ENCODE measurements around the gene SDR9C7. TPM values are rescaled to one million over a fixed set of nuclear protein-coding genes. Genes with fewer than 3 reads are reported as not detected.
"Not testable (repeated sequence)": the region's sequence is repeated elsewhere in the genome, so short reads cannot be mapped to it uniquely, and the experiment has no call there.

The SDR9C7 gene
- polyA plus RNA-seq, 1 donor = 0.03 TPM

DNA sequence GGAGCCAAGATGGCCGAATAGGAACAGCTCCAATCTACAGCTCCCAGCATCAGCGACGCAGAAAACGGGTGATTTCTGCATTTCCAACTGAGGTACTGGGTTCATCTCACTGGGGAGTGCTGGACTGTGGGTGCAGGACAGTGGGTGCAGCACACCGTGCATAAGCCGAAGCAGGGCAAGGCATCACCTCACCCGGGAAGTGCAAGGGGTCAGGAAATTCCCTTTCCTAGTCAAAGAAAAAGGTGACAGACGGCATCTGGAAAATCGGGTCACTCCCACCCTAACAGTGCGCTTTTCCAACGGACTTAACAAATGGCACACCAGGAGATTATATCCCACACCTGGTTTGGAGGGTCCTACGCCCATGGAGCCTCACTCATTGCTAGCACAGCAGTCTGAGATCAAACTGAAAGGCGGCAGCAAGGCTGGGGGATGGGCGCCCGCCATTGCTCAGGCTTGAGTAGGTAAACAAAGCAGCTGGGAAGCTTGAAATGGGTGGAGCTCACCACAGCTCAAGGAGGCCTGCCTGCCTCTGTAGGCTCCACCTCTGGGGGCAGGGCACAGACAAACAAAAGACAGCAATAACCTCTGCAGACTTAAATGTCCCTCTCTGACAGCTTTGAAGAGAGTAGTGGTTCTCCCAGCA lies 31.9 kb upstream of the SDR9C7 start:
- not testable (repeated sequence) for H3K4me1 ChIP-seq (ENCODE audit: control insufficient read depth, insufficient read depth, low read length); H3K27ac ChIP-seq (ENCODE audit: low read length); DNase-seq; H3K36me3 ChIP-seq (ENCODE audit: control insufficient read depth, insufficient read depth, low read length); H3K27me3 ChIP-seq (ENCODE audit: control insufficient read depth, insufficient read depth, low read length); H3K4me3 ChIP-seq (ENCODE audit: low read length); H3K9me3 ChIP-seq (ENCODE audit: control insufficient read depth, low read depth, low read length)
- WGBS (ENCODE audit: insufficient coverage, low lambda C conversion rate) = no CpG with 5 or more reads among the region's 15 CpGs

DNA sequence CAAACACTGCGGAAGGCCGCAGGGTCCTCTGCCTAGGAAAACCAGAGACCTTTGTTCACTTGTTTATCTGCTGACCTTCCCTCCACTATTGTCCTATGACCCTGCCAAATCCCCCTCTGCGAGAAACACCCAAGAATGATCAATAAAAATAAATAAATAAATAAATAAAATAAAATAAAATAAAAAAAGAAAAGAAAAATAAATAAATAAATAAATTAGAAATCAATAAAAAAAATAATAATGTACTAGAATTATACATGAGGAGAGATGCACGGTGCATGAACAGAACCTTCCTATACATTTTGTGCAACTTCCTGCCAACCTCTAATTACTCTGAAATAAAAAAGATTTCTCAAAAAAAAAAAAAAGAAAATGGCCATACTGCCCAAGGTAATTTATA lies 30.9 kb upstream of the SDR9C7 start:
- H3K27me3 ChIP-seq (ENCODE audit: control insufficient read depth, insufficient read depth, low read length); H3K27ac ChIP-seq (ENCODE audit: low read length); H3K9me3 ChIP-seq (ENCODE audit: control insufficient read depth, low read depth, low read length); DNase-seq; H3K4me3 ChIP-seq (ENCODE audit: low read length); H3K4me1 ChIP-seq (ENCODE audit: control insufficient read depth, insufficient read depth, low read length); H3K36me3 ChIP-seq (ENCODE audit: control insufficient read depth, insufficient read depth, low read length): not testable (repeated sequence)
- WGBS (ENCODE audit: insufficient coverage, low lambda C conversion rate) = no CpG with 5 or more reads among the region's 4 CpGs

GRCh38 chr12:56963557-56963956 lies 29.3 kb upstream of the SDR9C7 start:
- not testable (repeated sequence) for DNase-seq; H3K36me3 ChIP-seq (ENCODE audit: control insufficient read depth, insufficient read depth, low read length); H3K27ac ChIP-seq (ENCODE audit: low read length); H3K4me1 ChIP-seq (ENCODE audit: control insufficient read depth, insufficient read depth, low read length); H3K27me3 ChIP-seq (ENCODE audit: control insufficient read depth, insufficient read depth, low read length); H3K4me3 ChIP-seq (ENCODE audit: low read length); H3K9me3 ChIP-seq (ENCODE audit: control insufficient read depth, low read depth, low read length)
- WGBS (ENCODE audit: insufficient coverage, low lambda C conversion rate) = no CpG with 5 or more reads among the region's 27 CpGs

GRCh38 chr12:56962247-56962646 lies 28.0 kb upstream of the SDR9C7 start:
- WGBS (ENCODE audit: insufficient coverage, low lambda C conversion rate) = no CpG with 5 or more reads among the region's 4 CpGs
- not testable (repeated sequence) for H3K9me3 ChIP-seq (ENCODE audit: control insufficient read depth, low read depth, low read length); H3K4me3 ChIP-seq (ENCODE audit: low read length); H3K36me3 ChIP-seq (ENCODE audit: control insufficient read depth, insufficient read depth, low read length); DNase-seq; H3K27me3 ChIP-seq (ENCODE audit: control insufficient read depth, insufficient read depth, low read length); H3K27ac ChIP-seq (ENCODE audit: low read length); H3K4me1 ChIP-seq (ENCODE audit: control insufficient read depth, insufficient read depth, low read length)

DNA sequence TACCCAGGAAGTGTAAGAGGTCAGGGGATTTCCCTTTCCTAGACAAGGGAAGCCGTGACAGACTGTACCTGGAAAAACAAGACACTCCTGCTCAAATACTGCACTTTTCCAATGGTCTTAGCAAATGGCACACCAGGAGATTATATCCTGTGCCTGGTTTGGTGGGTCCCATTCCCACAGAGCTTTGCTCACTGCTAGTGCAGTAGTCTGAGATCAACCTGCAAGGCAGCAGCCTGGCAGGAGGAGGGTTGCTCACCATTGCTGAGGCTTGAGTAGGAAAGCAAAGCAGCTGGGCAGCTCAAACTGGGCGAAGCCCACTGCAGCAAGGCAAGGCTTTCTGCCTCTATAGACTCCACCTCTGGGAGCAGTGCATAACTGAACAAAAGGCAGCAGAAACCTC lies 24.2 kb upstream of the SDR9C7 start:
- H3K27me3 ChIP-seq (ENCODE audit: control insufficient read depth, insufficient read depth, low read length) = no peaks in the 10 kb centered on the region
- peaks cover 10% of the 10 kb centered on the region for H3K9me3 ChIP-seq (ENCODE audit: control insufficient read depth, low read depth, low read length)
- H3K4me1 ChIP-seq (ENCODE audit: control insufficient read depth, insufficient read depth, low read length) = peaks cover 13% of the 10 kb centered on the region
- DNase-seq = no peak
- H3K4me3 ChIP-seq (ENCODE audit: low read length) = no peak overlapping the region
- no peak overlapping the region for H3K27ac ChIP-seq (ENCODE audit: low read length)
- no CpG with 5 or more reads among the region's 2 CpGs for whole genome bisulfite sequencing (ENCODE audit: insufficient coverage, low lambda C conversion rate)
- no peaks in the 10 kb centered on the region for H3K36me3 ChIP-seq (ENCODE audit: control insufficient read depth, insufficient read depth, low read length)

- WGBS (ENCODE audit: insufficient coverage, low lambda C conversion rate) = no CpG with 5 or more reads among the region's 10 CpGs
- Histone ChIP-seq H3K9me3 (ENCODE audit: control insufficient read depth, low read depth, low read length) (peaks cover 6% of the 10 kb centered on the region), H3K4me1 (ENCODE audit: control insufficient read depth, insufficient read depth, low read length) (peaks cover 13% of the 10 kb centered on the region), H3K27ac (ENCODE audit: low read length) (no peak within 1 kb of the TSS), H3K36me3 (ENCODE audit: control insufficient read depth, insufficient read depth, low read length) (no peaks in the 10 kb centered on the region), H3K27me3 (ENCODE audit: control insufficient read depth, insufficient read depth, low read length) (no peaks in the 10 kb centered on the region), H3K4me3 (ENCODE audit: low read length) (no peak within 1 kb of the TSS)
- peak; percentile 18 to 69 for DNase-seq
Measured at GRCh38 chr12:56957229-56958052, 23.2 kb upstream of the SDR9C7 start, which contains the start of gene RDH16. TSS of gene RDH16 (minus strand) at chr12:56957608. CDS start at chr12:56957462, 146 bp downstream.

DNA sequence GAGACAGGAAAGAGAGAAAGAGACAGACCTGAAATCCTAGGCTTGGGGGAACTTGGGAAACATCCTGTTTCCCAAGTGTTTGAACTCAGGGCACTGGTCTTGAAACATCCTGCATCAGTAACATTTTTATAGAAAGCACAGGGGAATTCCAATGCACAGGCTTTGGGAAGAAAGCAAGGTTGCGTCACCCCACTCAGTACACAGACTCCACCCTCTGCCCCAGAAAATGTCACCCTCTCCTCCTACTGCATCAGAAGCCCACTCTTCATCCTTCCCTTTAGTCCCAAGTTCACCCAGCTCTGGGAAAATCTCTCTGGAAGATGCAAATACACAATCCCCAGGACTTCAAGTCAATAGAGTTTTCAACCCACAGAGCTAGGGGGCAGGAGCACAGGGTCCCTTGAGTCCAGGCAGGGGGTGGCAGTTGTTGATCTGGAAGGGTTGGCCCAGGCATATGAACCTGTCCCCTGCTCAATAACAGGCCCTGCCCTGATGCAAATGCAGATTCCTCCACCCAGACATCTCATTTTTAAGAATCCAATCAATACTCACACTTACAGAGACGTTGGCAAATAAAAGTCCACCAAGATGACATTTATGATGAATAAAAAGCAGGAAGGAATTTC lies 21.5 kb upstream of the SDR9C7 start:
- Histone ChIP-seq H3K36me3 (ENCODE audit: control insufficient read depth, insufficient read depth, low read length) (no peaks in the 10 kb centered on the region), H3K4me1 (ENCODE audit: control insufficient read depth, insufficient read depth, low read length) (peaks cover 13% of the 10 kb centered on the region), H3K27ac (ENCODE audit: low read length) (no peak overlapping the region), H3K9me3 (ENCODE audit: control insufficient read depth, low read depth, low read length) (peaks cover 6% of the 10 kb centered on the region), H3K4me3 (ENCODE audit: low read length) (no peak overlapping the region), H3K27me3 (ENCODE audit: control insufficient read depth, insufficient read depth, low read length) (no peaks in the 10 kb centered on the region)
- no CpG with 5 or more reads among the region's 2 CpGs for WGBS (ENCODE audit: insufficient coverage, low lambda C conversion rate)
- no peak for DNase-seq

- Histone ChIP-seq H3K36me3 (ENCODE audit: control insufficient read depth, insufficient read depth, low read length) (no peaks in the 10 kb centered on the region), H3K4me1 (ENCODE audit: control insufficient read depth, insufficient read depth, low read length) (peaks cover 13% of the 10 kb centered on the region), H3K27ac (ENCODE audit: low read length) (no peak overlapping the region), H3K9me3 (ENCODE audit: control insufficient read depth, low read depth, low read length) (peaks cover 6% of the 10 kb centered on the region), H3K4me3 (ENCODE audit: low read length) (no peak overlapping the region), H3K27me3 (ENCODE audit: control insufficient read depth, insufficient read depth, low read length) (no peaks in the 10 kb centered on the region)
- DNase-seq = no peak
- no CpG with 5 or more reads among the region's 6 CpGs for WGBS (ENCODE audit: insufficient coverage, low lambda C conversion rate)
Measured at GRCh38 chr12:56954958-56955355, 20.7 kb upstream of the SDR9C7 start.

- no CpG with 5 or more reads among the region's 6 CpGs for WGBS (ENCODE audit: insufficient coverage, low lambda C conversion rate)
- no peaks in the 10 kb centered on the region for H3K36me3 ChIP-seq (ENCODE audit: control insufficient read depth, insufficient read depth, low read length)
- H3K27me3 ChIP-seq (ENCODE audit: control insufficient read depth, insufficient read depth, low read length) = no peaks in the 10 kb centered on the region
- H3K27ac ChIP-seq (ENCODE audit: low read length) = no peak overlapping the region
- peaks cover 13% of the 10 kb centered on the region for H3K4me1 ChIP-seq (ENCODE audit: control insufficient read depth, insufficient read depth, low read length)
- H3K9me3 ChIP-seq (ENCODE audit: control insufficient read depth, low read depth, low read length) = peaks cover 6% of the 10 kb centered on the region
- no peak for DNase-seq
- no peak overlapping the region for H3K4me3 ChIP-seq (ENCODE audit: low read length)
Measured at GRCh38 chr12:56954057-56954957, 20.1 kb upstream of the SDR9C7 start.

DNA sequence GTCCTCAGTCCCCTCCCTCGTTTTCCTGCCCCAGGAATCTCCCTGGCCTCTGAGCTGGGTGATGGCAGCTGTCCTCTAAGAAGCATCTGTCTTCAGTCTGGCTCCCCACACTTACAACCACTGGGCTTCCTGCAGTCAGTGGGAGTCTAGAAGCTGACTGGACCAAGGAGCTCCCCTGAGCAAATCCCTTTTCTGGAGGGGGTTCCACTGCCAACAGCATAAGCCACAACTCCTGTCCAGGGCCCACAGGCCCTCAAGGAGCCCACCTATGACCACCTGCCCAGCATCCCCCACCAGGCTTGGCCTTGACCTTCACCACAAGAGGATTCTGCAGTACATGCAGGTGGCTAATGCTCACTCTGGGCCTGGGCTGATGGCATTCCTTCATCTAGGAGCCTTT lies 19.1 kb upstream of the SDR9C7 start:
- H3K27me3 ChIP-seq (ENCODE audit: control insufficient read depth, insufficient read depth, low read length) = no peaks in the 10 kb centered on the region
- peaks cover 3% of the 10 kb centered on the region for H3K9me3 ChIP-seq (ENCODE audit: control insufficient read depth, low read depth, low read length)
- no CpG with 5 or more reads among the region's 1 CpG for WGBS (ENCODE audit: insufficient coverage, low lambda C conversion rate)
- no peaks in the 10 kb centered on the region for H3K36me3 ChIP-seq (ENCODE audit: control insufficient read depth, insufficient read depth, low read length)
- no peak overlapping the region for H3K4me3 ChIP-seq (ENCODE audit: low read length)
- DNase-seq = no peak
- H3K4me1 ChIP-seq (ENCODE audit: control insufficient read depth, insufficient read depth, low read length) = peaks cover 13% of the 10 kb centered on the region
- H3K27ac ChIP-seq (ENCODE audit: low read length) = no peak overlapping the region
